B cell (primary cell): ENCODE measurements around the gene FBXO7. TPM values are rescaled to one million over a fixed set of nuclear protein-coding genes. Genes with fewer than 3 reads are reported as not detected.

Source experiments
- ATAC-seq: fragments of 200-7000 bp; cut with Tn5 transposase; one replicate; pipeline ENCODE4 v1.10.0; 2021; ENCODE audit warnings: low read depth, mild to moderate bottlenecking, moderate number of reproducible peaks, moderate library complexity
- CTCF ChIA-PET: fragments of 350-600 bp; sonication (Branson Sonifier 250); formaldehyde crosslinking; loops from one replicate; lab custom pipeline; 2021; ENCODE audit warnings: antibody characterized with exemption, inconsistent platforms; lab: Charles Lee
- POLR2A ChIA-PET: fragments of 350-600 bp; sonication (Branson Sonifier 250); formaldehyde crosslinking; loops from one replicate; lab custom pipeline; 2021; ENCODE audit warnings: antibody characterized with exemption; lab: Charles Lee
- DNase-seq: peaks from one replicate; pipeline ENCODE4 v3.0.0; 2013
- H2AFZ ChIP-seq: 2 replicates; pipeline ENCODE4 v1.6.1; 2012; ENCODE audit warnings: mild to moderate bottlenecking, low read depth, low read length; ENCODE audit not compliant: insufficient read depth, poor library complexity, severe bottlenecking
- H3K27ac ChIP-seq, 2 donors: 1 replicate in 1 of 2; 2 replicates in 1 of 2; pipeline ENCODE4 v1.5.1; 2012 to 2013; ENCODE audit warnings: low read length in 2 of 2, mild to moderate bottlenecking in 2 of 2, moderate library complexity in 1 of 2
- H3K27me3 ChIP-seq, 4 experiments: fragments of 200-600 bp in 1 of 4; sonication (generic) in 1 of 4; replicated peaks in 1 of 4; 1 replicate in 2 of 4; 2 replicates in 2 of 4; pipeline versions ENCODE4 v1.6.1 to v1.7.0; 2013 to 2016; ENCODE audit warnings: low read length in 3 of 4, mild to moderate bottlenecking in 2 of 4, mixed read lengths in 1 of 4, moderate library complexity in 1 of 4; ENCODE audit not compliant: insufficient read depth in 4 of 4, control insufficient read depth in 3 of 4; ENCODE audit errors: control extremely low read depth in 1 of 4
- H3K36me3 ChIP-seq, 2 experiments: replicated peaks in 1 of 2; 1 replicate in 1 of 2; 2 replicates in 1 of 2; pipeline versions ENCODE4 v1.6.1 to v1.7.1; 2013; ENCODE audit warnings: low read length in 1 of 2; ENCODE audit not compliant: insufficient read depth in 2 of 2, control insufficient read depth in 1 of 2; ENCODE audit errors: control extremely low read depth in 1 of 2, extremely low read depth in 1 of 2
- H3K4me1 ChIP-seq, 2 donors: fragments of 200-600 bp in 1 of 2; sonication (generic) in 1 of 2; 1 replicate in 1 of 2; 2 replicates in 1 of 2; pipeline versions ENCODE4 v1.5.1 to v1.6.1; 2013 to 2017; ENCODE audit warnings: low read length in 2 of 2; ENCODE audit not compliant: control insufficient read depth in 2 of 2, insufficient read depth in 2 of 2
- H3K4me2 ChIP-seq: replicated peaks from 2 replicates; pipeline ENCODE3; 2012; ENCODE audit warnings: mild to moderate bottlenecking, low read depth, low read length; ENCODE audit not compliant: poor library complexity, severe bottlenecking
- H3K4me3 ChIP-seq, 5 experiments: fragments of 200-600 bp in 1 of 5; sonication (generic) in 1 of 5; 1 replicate in 3 of 5; 2 replicates in 2 of 5; pipeline versions ENCODE4 v1.5.1 to v1.7.0; 2011 to 2016; ENCODE audit warnings: low read length in 4 of 5, mild to moderate bottlenecking in 4 of 5, low read depth in 2 of 5, control low read depth in 1 of 5, moderate library complexity in 1 of 5; ENCODE audit not compliant: insufficient read depth in 1 of 5; ENCODE audit errors: control extremely low read depth in 1 of 5, extremely low read depth in 1 of 5
- H3K79me2 ChIP-seq: fragments of 200-600 bp; sonication (generic); one replicate; pipeline ENCODE4 v1.6.0; 2016; ENCODE audit warnings: low read length; ENCODE audit not compliant: control insufficient read depth, insufficient read depth
- H3K9ac ChIP-seq: fragments of 200-600 bp; sonication (generic); 2 replicates; pipeline ENCODE4 v1.6.1; 2017; ENCODE audit warnings: mild to moderate bottlenecking, low read length, moderate library complexity
- H3K9me3 ChIP-seq, 3 donors: one replicate each; pipeline versions ENCODE4 v1.6.1 to v1.7.1; 2013; ENCODE audit warnings: low read length in 2 of 3; ENCODE audit not compliant: control insufficient read depth in 2 of 3, insufficient read depth in 1 of 3; ENCODE audit errors: control extremely low read depth in 1 of 3
- H4K20me1 ChIP-seq: 2 replicates; pipeline ENCODE4 v1.6.0; 2012; ENCODE audit warnings: mild to moderate bottlenecking, low read length; ENCODE audit not compliant: insufficient read depth, control insufficient read depth, poor library complexity, severe bottlenecking
- H3K27ac Mint-ChIP-seq: one replicate; pipeline ENCODE4 v1.8.0; 2021; ENCODE audit warnings: mixed read lengths
- H3K27me3 Mint-ChIP-seq: one replicate; pipeline ENCODE4 v1.8.0; 2021; ENCODE audit warnings: mixed read lengths
- H3K4me1 Mint-ChIP-seq: one replicate; pipeline ENCODE4 v1.8.0; 2021; ENCODE audit warnings: mixed read lengths
- H3K4me3 Mint-ChIP-seq: one replicate; pipeline ENCODE4 v1.8.0; 2021; ENCODE audit warnings: mixed read lengths
- H3K9me3 Mint-ChIP-seq: one replicate; pipeline ENCODE4 v1.8.0; 2022; ENCODE audit warnings: mixed read lengths; ENCODE audit not compliant: insufficient read depth
- EZH2 ChIP-seq: IDR thresholded peaks from 2 replicates; pipeline ENCODE4 v1.6.1; 2012; ENCODE audit warnings: borderline replicate concordance, low read depth, mild to moderate bottlenecking, moderate library complexity, low read length; ENCODE audit not compliant: insufficient read depth, poor library complexity, severe bottlenecking
- WGBS: methylation state at CpG from one replicate; pipeline ENCODE4 v1.1.5; 2013; ENCODE audit warnings: missing lambda C conversion rate; ENCODE audit not compliant: insufficient coverage; 5-methylcytosine and 5-hydroxymethylcytosine counted together
- intact Hi-C: fragments of 100-400 bp; cut with micrococcal nuclease; formaldehyde crosslinking; loops from one replicate; pipeline ENCODE4 v1.10.0; 2022
- polyA minus RNA-seq: library from RNA; depleted of rRNA, polyadenylated mRNA; stranded (reverse); fragments of >200 nt; gene quantifications from 2 replicates; pipeline ENCODE4 v1.2.3, GENCODE V29; 2012
- polyA plus RNA-seq: library from polyadenylated mRNA; depleted of rRNA; stranded (reverse); fragments of >200 nt; gene quantifications from 2 replicates; pipeline ENCODE4 v1.2.3, GENCODE V29; 2012
- total RNA-seq, 2 donors: library from RNA; stranded (reverse); fragments of 120-200 nt in 1 of 2; gene quantifications; 1 replicate in 1 of 2; 2 replicates in 1 of 2; pipeline versions ENCODE4 v1.2.3 to v1.2.4, GENCODE V29; 2013 to 2022
- TF ChIP-seq, protein P1 (sequence below): fragments of 200-600 bp; IDR thresholded peaks from one replicate; pipeline ENCODE4 v1.8.0; 2022; ENCODE audit warnings: antibody characterized with exemption, mild to moderate bottlenecking

The FBXO7 gene
- total RNA-seq: 103 and 106 TPM in 2 replicates
- 94.0 TPM for total RNA-seq (2013)
- polyA plus RNA-seq: 66.2 and 72.3 TPM in 2 replicates
- polyA minus RNA-seq: 50.9 and 74.1 TPM in 2 replicates

- ChIA-PET POLR2A (interaction anchor here (0.7 to 1.4 kb wide), 5 partner anchors 63 to 1128 kb away, joined by 3 to 7 read pairs (median 3); partner anchors contain the start of genes PATZ1 and RTCB), CTCF (interaction anchor here (0.5 to 3.5 kb wide), 15 partner anchors 7 to 504 kb away, joined by 3 to 27 read pairs (median 4); partner anchors contain the start of gene RTCB)
- peak; percentile 94 for DNase-seq
- H4K20me1 ChIP-seq: peaks cover 27% of the 10 kb centered on the region
- TF ChIP-seq, protein P1, sequence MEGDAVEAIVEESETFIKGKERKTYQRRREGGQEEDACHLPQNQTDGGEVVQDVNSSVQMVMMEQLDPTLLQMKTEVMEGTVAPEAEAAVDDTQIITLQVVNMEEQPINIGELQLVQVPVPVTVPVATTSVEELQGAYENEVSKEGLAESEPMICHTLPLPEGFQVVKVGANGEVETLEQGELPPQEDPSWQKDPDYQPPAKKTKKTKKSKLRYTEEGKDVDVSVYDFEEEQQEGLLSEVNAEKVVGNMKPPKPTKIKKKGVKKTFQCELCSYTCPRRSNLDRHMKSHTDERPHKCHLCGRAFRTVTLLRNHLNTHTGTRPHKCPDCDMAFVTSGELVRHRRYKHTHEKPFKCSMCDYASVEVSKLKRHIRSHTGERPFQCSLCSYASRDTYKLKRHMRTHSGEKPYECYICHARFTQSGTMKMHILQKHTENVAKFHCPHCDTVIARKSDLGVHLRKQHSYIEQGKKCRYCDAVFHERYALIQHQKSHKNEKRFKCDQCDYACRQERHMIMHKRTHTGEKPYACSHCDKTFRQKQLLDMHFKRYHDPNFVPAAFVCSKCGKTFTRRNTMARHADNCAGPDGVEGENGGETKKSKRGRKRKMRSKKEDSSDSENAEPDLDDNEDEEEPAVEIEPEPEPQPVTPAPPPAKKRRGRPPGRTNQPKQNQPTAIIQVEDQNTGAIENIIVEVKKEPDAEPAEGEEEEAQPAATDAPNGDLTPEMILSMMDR: peak; percentile 44
- no peak for TF ChIP-seq EZH2
- ATAC-seq: peak; percentile 83
- peaks cover 32% of the 10 kb centered on the region for H3K4me1 Mint-ChIP-seq
- H3K9me3 ChIP-seq: no peaks in the 10 kb centered on the region
- peak within 1 kb of the TSS; percentile 97 for H3K4me3 Mint-ChIP-seq
- H3K27me3 ChIP-seq: no peaks in the 10 kb centered on the region
- peaks cover 0 to 4% of the 10 kb centered on the region in 2 experiments for H3K36me3 ChIP-seq
- WGBS: under 1% methylated on average over 92 of the region's 92 CpGs
- H3K4me2 ChIP-seq: peak within 1 kb of the TSS; percentile 71
- H3K27ac Mint-ChIP-seq: peak within 1 kb of the TSS; percentile 94
- H3K79me2 ChIP-seq: peaks cover 63% of the 10 kb centered on the region
- H3K27me3 Mint-ChIP-seq: no peaks in the 10 kb centered on the region
- H3K9ac ChIP-seq: peak within 1 kb of the TSS; percentile 95
- H2AFZ ChIP-seq: peak within 1 kb of the TSS; percentile 95
- peak within 1 kb of the TSS; percentile 61 to 81 (median 72) for H3K4me3 ChIP-seq
- peak within 1 kb of the TSS; percentile 86 to 98 for H3K27ac ChIP-seq
- H3K4me1 ChIP-seq: peaks cover 26 to 32% of the 10 kb centered on the region in 2 donors
- no peaks in the 10 kb centered on the region for H3K9me3 Mint-ChIP-seq
- intact Hi-C loops: loop anchor here (1.0 to 10.0 kb wide), 7 partner anchors 63 to 1883 kb away; partner anchors contain the start of genes PES1, PISD, RTCB and SFI1
Observed at GRCh38 chr22:32474635-32475467, at the start of gene FBXO7. Gene FBXO7 (plus strand): TSS chr22:32474811. CDS start chr22:32475003, 192 bp downstream.
